Measurements from ENCODE around the gene GALR1.

Gene GALR1

DNA sequence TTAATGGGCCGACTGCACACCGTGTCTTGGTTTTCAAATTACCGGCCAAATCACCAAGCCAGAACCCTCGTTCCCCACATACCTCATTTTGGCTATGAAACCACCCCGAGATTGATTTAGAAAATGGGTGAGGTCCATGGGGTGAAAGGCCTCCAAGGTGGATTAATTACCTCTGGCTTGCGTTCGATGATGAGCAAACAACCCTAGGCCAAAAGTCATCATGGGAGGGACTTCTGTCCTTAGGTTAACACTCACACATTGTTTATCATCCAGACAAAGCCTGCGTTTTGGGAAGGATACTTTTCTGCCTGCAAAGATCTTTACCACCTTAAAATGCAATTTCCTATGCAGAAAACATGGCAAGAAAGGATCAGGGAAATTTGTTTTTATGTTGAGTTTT is 48.5 kb downstream of the GALR1 start:
- H3K27me3 ChIP-seq (ENCODE audit: insufficient read depth, low read length) = no peaks in the 10 kb centered on the region
- no peaks in the 10 kb centered on the region for H3K4me1 ChIP-seq (ENCODE audit: control insufficient read depth, insufficient read depth, low read length, unreplicated experiment)
- no peaks in the 10 kb centered on the region for H3K79me2 ChIP-seq (ENCODE audit: control insufficient read depth, insufficient read depth, low read length, unreplicated experiment)
- no peak overlapping the region for H2AFZ ChIP-seq (ENCODE audit: low read length, unreplicated experiment)
- H3K36me3 ChIP-seq (ENCODE audit: insufficient read depth, low read length) = no peaks in the 10 kb centered on the region
- no peak overlapping the region for H3K27ac ChIP-seq (ENCODE audit: low read depth, low read length)
- no peak overlapping the region for H3K4me3 ChIP-seq (ENCODE audit: low read depth, low read length)

DNA sequence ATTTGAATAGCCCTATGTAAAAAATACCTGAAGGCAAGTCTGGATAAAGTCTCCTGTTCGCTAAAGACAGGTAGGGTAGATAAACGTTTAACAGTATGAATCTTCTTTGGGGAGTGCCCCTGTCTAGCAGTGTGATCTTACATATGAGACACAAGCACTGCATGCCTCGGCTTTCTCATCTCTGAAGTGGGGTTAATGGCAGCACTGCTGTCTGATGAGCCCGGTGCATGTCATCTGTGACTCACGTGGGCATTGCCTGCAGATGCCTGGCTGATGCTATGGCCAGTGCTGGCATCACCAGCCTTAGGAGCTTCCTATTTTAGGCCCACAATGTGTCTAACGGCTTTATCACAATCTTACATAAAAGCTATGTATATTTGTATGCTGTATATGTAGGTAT is 50.1 kb downstream of the GALR1 start:
- Histone ChIP-seq H3K36me3 (ENCODE audit: insufficient read depth, low read length) (no peaks in the 10 kb centered on the region), H3K4me1 (ENCODE audit: control insufficient read depth, insufficient read depth, low read length, unreplicated experiment) (no peaks in the 10 kb centered on the region), H3K4me3 (ENCODE audit: low read depth, low read length) (no peak overlapping the region), H2AFZ (ENCODE audit: low read length, unreplicated experiment) (no peak overlapping the region), H3K27me3 (ENCODE audit: insufficient read depth, low read length) (no peaks in the 10 kb centered on the region), H3K27ac (ENCODE audit: low read depth, low read length) (no peak overlapping the region), H3K79me2 (ENCODE audit: control insufficient read depth, insufficient read depth, low read length, unreplicated experiment) (no peaks in the 10 kb centered on the region)

DNA sequence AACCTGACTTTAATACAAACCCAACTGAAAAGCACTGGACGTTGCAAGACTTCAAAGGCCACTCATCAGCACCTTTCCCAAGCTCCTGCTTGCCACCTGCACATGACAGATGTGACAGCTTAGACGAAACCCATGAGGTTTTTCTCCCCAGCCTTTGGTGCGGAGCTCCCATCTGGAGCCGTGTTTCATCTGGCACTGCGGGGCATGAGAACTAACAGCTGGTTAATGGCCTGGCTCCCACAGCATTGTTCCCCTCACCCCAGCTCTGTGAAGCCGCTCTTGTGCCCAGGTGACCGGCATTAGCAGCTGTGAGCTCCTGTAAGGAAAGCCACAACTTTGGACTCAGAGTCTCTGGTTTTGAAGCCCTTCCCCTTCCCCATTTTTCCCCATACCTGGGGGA is 50.9 kb downstream of the GALR1 start:
- Histone ChIP-seq H3K79me2 (ENCODE audit: control insufficient read depth, insufficient read depth, low read length, unreplicated experiment) (no peaks in the 10 kb centered on the region), H3K36me3 (ENCODE audit: insufficient read depth, low read length) (no peaks in the 10 kb centered on the region), H3K27me3 (ENCODE audit: insufficient read depth, low read length) (no peaks in the 10 kb centered on the region), H3K4me1 (ENCODE audit: control insufficient read depth, insufficient read depth, low read length, unreplicated experiment) (no peaks in the 10 kb centered on the region), H3K4me3 (ENCODE audit: low read depth, low read length) (no peak overlapping the region), H2AFZ (ENCODE audit: low read length, unreplicated experiment) (no peak overlapping the region), H3K27ac (ENCODE audit: low read depth, low read length) (no peak overlapping the region)

DNA sequence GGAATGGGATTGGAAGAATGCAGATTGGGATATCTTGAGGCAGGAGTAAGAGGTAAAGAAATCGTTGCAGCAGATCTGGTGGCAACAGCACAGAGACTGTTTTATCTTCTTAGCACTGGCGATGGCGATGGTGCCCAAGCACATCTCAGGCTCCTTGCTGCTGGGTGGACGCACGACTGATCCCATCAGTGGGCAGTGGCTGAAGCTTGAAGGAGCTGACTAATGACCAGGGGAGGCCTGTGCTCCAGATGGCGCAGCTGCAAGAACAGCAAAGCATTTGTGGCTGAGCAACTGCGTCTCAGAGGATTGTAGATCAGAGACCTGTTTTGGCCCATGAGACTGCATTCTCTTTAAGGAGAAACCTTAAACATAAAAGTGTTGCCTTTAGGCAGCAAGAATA is 54.6 kb downstream of the GALR1 start:
- H2AFZ ChIP-seq (ENCODE audit: low read length, unreplicated experiment) = no peak overlapping the region
- no peaks in the 10 kb centered on the region for H3K27me3 ChIP-seq (ENCODE audit: insufficient read depth, low read length)
- no peaks in the 10 kb centered on the region for H3K4me1 ChIP-seq (ENCODE audit: control insufficient read depth, insufficient read depth, low read length, unreplicated experiment)
- no peaks in the 10 kb centered on the region for H3K79me2 ChIP-seq (ENCODE audit: control insufficient read depth, insufficient read depth, low read length, unreplicated experiment)
- no peak overlapping the region for H3K27ac ChIP-seq (ENCODE audit: low read depth, low read length)
- no peaks in the 10 kb centered on the region for H3K36me3 ChIP-seq (ENCODE audit: insufficient read depth, low read length)
- H3K4me3 ChIP-seq (ENCODE audit: low read depth, low read length) = no peak overlapping the region

DNA sequence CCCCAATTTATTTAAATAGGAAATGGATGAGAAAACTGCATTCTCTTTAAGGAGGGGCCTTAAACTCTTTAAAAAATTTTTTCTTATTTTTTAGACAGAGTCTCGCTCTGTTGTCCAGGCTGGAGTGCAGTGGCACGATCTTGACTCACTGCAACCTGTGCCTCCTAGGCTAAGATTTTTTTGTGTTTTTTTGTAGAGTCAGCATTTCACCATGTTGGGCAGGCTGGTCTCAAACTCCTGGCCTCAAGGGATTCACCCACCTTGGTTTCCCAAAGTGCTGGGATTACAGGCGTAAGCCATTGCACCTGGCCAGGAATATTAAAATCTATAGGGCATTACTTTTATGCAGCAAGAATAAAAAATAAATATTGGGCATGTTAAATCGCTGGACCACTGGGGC is 56.0 kb downstream of the GALR1 start:
- H3K36me3 ChIP-seq (ENCODE audit: insufficient read depth, low read length) = no peaks in the 10 kb centered on the region
- H3K79me2 ChIP-seq (ENCODE audit: control insufficient read depth, insufficient read depth, low read length, unreplicated experiment) = no peaks in the 10 kb centered on the region
- H3K27ac ChIP-seq (ENCODE audit: low read depth, low read length) = no peak overlapping the region
- no peaks in the 10 kb centered on the region for H3K4me1 ChIP-seq (ENCODE audit: control insufficient read depth, insufficient read depth, low read length, unreplicated experiment)
- H2AFZ ChIP-seq (ENCODE audit: low read length, unreplicated experiment) = no peak overlapping the region
- H3K4me3 ChIP-seq (ENCODE audit: low read depth, low read length) = no peak overlapping the region
- H3K27me3 ChIP-seq (ENCODE audit: insufficient read depth, low read length) = no peaks in the 10 kb centered on the region

DNA sequence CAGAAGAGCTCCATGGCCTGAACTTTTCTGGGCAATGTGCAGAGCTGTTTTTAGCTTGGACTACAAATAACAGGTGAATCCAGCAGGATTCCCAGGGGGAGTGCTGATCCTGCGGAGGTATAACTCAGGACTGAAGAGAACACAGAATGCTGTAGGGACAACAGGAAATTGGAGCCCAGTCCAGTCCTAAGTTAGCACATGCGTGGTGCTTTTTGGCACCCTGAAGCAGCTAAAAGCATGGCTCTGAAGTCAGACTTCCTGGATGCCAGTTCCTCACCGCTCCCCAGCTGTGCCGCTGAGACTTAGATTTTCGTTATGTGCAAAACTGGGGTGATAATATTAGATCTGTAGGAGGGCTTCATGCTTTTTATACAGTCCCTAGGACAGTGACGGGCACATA is 58.6 kb downstream of the GALR1 start:
- no peak overlapping the region for H2AFZ ChIP-seq (ENCODE audit: low read length, unreplicated experiment)
- H3K4me3 ChIP-seq (ENCODE audit: low read depth, low read length) = no peak overlapping the region
- H3K27me3 ChIP-seq (ENCODE audit: insufficient read depth, low read length) = no peaks in the 10 kb centered on the region
- H3K36me3 ChIP-seq (ENCODE audit: insufficient read depth, low read length) = no peaks in the 10 kb centered on the region
- H3K79me2 ChIP-seq (ENCODE audit: control insufficient read depth, insufficient read depth, low read length, unreplicated experiment) = no peaks in the 10 kb centered on the region
- no peaks in the 10 kb centered on the region for H3K4me1 ChIP-seq (ENCODE audit: control insufficient read depth, insufficient read depth, low read length, unreplicated experiment)
- H3K27ac ChIP-seq (ENCODE audit: low read depth, low read length) = no peak overlapping the region

DNA sequence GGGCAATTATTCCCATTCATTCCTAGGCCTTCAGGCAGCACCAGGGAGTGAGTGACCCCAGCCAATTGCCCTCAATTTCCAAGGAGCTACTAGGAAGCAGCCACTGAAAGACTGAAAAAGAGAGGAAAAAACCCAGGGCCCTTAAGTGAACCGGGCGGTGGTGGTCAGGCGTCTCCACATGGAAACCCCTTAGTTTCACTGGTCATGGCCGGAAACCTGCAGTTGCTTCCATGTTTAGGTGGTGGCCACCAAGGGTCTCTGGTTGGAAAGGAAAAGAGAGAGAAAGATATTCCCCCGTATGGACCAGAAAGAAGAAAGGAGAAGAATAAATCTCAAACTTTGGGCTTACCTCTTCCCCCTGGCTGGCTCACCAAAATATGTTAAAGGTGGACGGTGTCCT is 64.9 kb downstream of the GALR1 start:
- no peak overlapping the region for H2AFZ ChIP-seq (ENCODE audit: low read length, unreplicated experiment)
- H3K27ac ChIP-seq (ENCODE audit: low read depth, low read length) = no peak overlapping the region
- no peaks in the 10 kb centered on the region for H3K27me3 ChIP-seq (ENCODE audit: insufficient read depth, low read length)
- H3K4me3 ChIP-seq (ENCODE audit: low read depth, low read length) = no peak overlapping the region
- no peaks in the 10 kb centered on the region for H3K4me1 ChIP-seq (ENCODE audit: control insufficient read depth, insufficient read depth, low read length, unreplicated experiment)
- H3K36me3 ChIP-seq (ENCODE audit: insufficient read depth, low read length) = no peaks in the 10 kb centered on the region
- H3K79me2 ChIP-seq (ENCODE audit: control insufficient read depth, insufficient read depth, low read length, unreplicated experiment) = no peaks in the 10 kb centered on the region

DNA sequence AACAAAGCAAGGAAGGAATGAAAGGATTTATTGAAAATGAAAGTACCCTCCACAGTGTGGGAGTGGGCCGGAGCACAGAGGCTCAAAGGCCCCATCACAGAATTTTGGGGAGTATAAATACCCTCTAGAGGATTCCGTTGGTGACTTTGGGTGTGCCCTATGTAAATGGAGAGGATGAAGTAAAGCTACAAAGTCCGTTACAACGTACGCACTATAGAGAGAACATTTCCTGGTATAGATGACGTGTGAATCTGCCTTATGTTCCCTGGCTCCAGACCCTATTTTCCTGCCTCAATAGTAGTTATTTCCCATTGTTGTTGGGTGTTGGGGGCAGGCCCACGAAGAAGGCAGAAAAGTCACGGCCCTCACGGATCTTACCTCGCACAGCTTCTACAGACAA is 65.3 kb downstream of the GALR1 start:
- H2AFZ ChIP-seq (ENCODE audit: low read length, unreplicated experiment) = no peak overlapping the region
- H3K4me1 ChIP-seq (ENCODE audit: control insufficient read depth, insufficient read depth, low read length, unreplicated experiment) = no peaks in the 10 kb centered on the region
- no peak overlapping the region for H3K4me3 ChIP-seq (ENCODE audit: low read depth, low read length)
- no peaks in the 10 kb centered on the region for H3K27me3 ChIP-seq (ENCODE audit: insufficient read depth, low read length)
- no peak overlapping the region for H3K27ac ChIP-seq (ENCODE audit: low read depth, low read length)
- H3K79me2 ChIP-seq (ENCODE audit: control insufficient read depth, insufficient read depth, low read length, unreplicated experiment) = no peaks in the 10 kb centered on the region
- H3K36me3 ChIP-seq (ENCODE audit: insufficient read depth, low read length) = no peaks in the 10 kb centered on the region

DNA sequence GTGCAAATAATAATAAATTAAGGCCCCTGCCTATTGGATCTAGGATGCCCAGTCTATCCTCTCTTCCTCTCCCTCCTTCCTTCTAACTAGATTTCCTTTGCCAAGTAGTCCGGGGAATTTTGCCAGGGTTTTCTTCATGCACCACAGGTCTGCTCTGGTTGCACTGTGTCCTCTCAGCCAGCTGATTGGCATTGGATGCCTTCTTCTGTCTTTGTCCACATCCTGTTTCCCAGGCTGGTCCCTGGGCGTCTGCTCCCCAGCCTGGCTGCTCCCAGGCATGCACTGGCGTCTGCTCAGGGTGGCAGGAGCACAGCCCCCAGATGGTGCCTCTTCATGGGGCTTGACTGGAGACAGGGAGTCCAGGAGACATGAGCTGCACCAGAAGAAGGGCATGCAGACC is 66.4 kb downstream of the GALR1 start:
- Histone ChIP-seq H3K27ac (ENCODE audit: low read depth, low read length) (no peak overlapping the region), H3K27me3 (ENCODE audit: insufficient read depth, low read length) (no peaks in the 10 kb centered on the region), H3K36me3 (ENCODE audit: insufficient read depth, low read length) (no peaks in the 10 kb centered on the region), H3K4me3 (ENCODE audit: low read depth, low read length) (no peak overlapping the region), H3K79me2 (ENCODE audit: control insufficient read depth, insufficient read depth, low read length, unreplicated experiment) (no peaks in the 10 kb centered on the region), H3K4me1 (ENCODE audit: control insufficient read depth, insufficient read depth, low read length, unreplicated experiment) (no peaks in the 10 kb centered on the region), H2AFZ (ENCODE audit: low read length, unreplicated experiment) (no peak overlapping the region)

DNA sequence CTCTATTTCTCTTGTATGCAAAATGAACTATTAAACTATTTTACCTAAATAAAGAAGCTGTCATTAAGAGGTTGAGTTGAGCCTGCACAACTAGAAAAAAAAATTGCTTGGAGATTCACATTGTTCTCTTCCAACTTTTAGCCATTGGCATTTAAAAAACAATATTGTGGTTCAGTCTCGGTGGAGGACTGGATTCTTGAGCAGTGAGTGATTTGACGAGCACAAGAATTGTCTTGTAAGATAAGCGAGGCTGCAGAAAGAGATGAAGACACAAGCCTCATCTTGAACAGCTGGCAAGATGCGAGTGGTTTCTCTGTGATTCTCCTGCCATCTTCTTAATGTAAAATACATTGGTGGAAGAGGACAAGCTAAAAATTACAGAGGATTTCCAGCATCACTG is 67.0 kb downstream of the GALR1 start:
- H3K27me3 ChIP-seq (ENCODE audit: insufficient read depth, low read length) = no peaks in the 10 kb centered on the region
- no peaks in the 10 kb centered on the region for H3K79me2 ChIP-seq (ENCODE audit: control insufficient read depth, insufficient read depth, low read length, unreplicated experiment)
- no peaks in the 10 kb centered on the region for H3K36me3 ChIP-seq (ENCODE audit: insufficient read depth, low read length)
- no peak overlapping the region for H2AFZ ChIP-seq (ENCODE audit: low read length, unreplicated experiment)
- no peaks in the 10 kb centered on the region for H3K4me1 ChIP-seq (ENCODE audit: control insufficient read depth, insufficient read depth, low read length, unreplicated experiment)
- H3K27ac ChIP-seq (ENCODE audit: low read depth, low read length) = no peak overlapping the region
- H3K4me3 ChIP-seq (ENCODE audit: low read depth, low read length) = no peak overlapping the region

DNA sequence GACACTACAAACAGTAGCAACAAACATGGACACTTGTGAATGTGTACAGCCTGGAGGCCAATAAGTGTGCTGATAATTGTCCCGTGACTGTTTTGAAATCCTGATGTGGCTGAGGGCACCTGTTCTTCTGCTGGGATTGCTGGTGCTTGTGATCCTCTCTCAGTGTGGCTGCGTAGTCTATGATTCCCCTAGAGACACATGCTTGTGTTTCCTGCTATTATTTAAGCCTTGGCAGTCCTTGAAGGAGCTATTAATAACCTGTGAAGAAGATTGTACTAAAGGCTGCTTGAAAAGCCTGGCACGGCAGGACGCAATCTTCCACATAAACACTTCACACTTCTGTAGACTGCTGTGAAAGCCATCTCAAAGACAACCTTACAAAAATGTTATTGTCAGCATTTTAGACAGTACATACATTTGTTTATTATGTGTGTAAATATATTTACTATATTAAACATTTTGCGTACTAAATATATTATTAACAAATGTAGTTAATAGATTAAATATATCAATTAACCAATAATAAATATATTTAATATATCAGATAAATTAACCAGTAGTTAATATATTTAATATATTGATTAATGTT is 71.4 kb downstream of the GALR1 start:
- no peaks in the 10 kb centered on the region for H3K79me2 ChIP-seq (ENCODE audit: control insufficient read depth, insufficient read depth, low read length, unreplicated experiment)
- H3K27me3 ChIP-seq (ENCODE audit: insufficient read depth, low read length) = no peaks in the 10 kb centered on the region
- no peaks in the 10 kb centered on the region for H3K4me1 ChIP-seq (ENCODE audit: control insufficient read depth, insufficient read depth, low read length, unreplicated experiment)
- no peak overlapping the region for H3K4me3 ChIP-seq (ENCODE audit: low read depth, low read length)
- no peaks in the 10 kb centered on the region for H3K36me3 ChIP-seq (ENCODE audit: insufficient read depth, low read length)
- H2AFZ ChIP-seq (ENCODE audit: low read length, unreplicated experiment) = no peak overlapping the region
- no peak overlapping the region for H3K27ac ChIP-seq (ENCODE audit: low read depth, low read length)
